HepG2 (cell line): Measurements from ENCODE around the gene TAS1R1. TPM values are rescaled to one million over a fixed set of nuclear protein-coding genes. Genes with fewer than 3 reads are reported as not detected.

Experiments
- AGO2 ChIP-seq: fragments of 200-400 bp; formaldehyde crosslinking; optimal IDR thresholded peaks from 2 replicates; pipeline ENCODE3; 2017; ENCODE audit warnings: mild to moderate bottlenecking, low read depth, low read length, moderate library complexity
- ATF7 ChIP-seq, 2 experiments: fragments of 450-650 bp in 1 of 2; sonication (generic) in 1 of 2; formaldehyde crosslinking in 1 of 2; IDR thresholded peaks; 2 replicates each; pipeline versions ENCODE4 v1.4.0 to v1.6.1; 2016 to 2020; ENCODE audit warnings: antibody characterized with exemption in 1 of 2, mild to moderate bottlenecking in 1 of 2, missing genetic modification reagents in 1 of 2
- CBX5 ChIP-seq: sonication (generic); formaldehyde crosslinking; IDR thresholded peaks from 2 replicates; pipeline ENCODE4 v1.4.0; 2020; ENCODE audit warnings: missing genetic modification reagents, borderline replicate concordance
- CCDC6 ChIP-seq: sonication (generic); formaldehyde crosslinking; IDR thresholded peaks from 2 replicates; pipeline ENCODE4 v1.8.1; 2022; ENCODE audit warnings: mild to moderate bottlenecking, missing genetic modification reagents, moderate library complexity
- ELF3 ChIP-seq: IDR thresholded peaks from 2 replicates; pipeline ENCODE4 v1.6.1; 2016; ENCODE audit warnings: missing genetic modification reagents, missing compliant biosample characterization
- GABPA ChIP-seq, 2 experiments: IDR thresholded peaks; 2 replicates each; pipeline ENCODE4 v1.6.1; 2011 to 2016; ENCODE audit warnings: low read depth in 2 of 2, low read length in 1 of 2, missing biosample characterization in 1 of 2, missing genetic modification characterization in 1 of 2
- HNF4G ChIP-seq, 2 experiments: sonication (generic) in 1 of 2; formaldehyde crosslinking in 1 of 2; IDR thresholded peaks; 2 replicates each; pipeline versions ENCODE4 v1.4.0 to v1.6.1; 2011 to 2020; ENCODE audit warnings: borderline replicate concordance in 2 of 2, low read depth in 2 of 2, mild to moderate bottlenecking in 2 of 2, low read length in 1 of 2, missing genetic modification reagents in 1 of 2, moderate library complexity in 1 of 2
- MTA1 ChIP-seq: sonication (generic); formaldehyde crosslinking; IDR thresholded peaks from 2 replicates; pipeline ENCODE4 v1.4.0; 2020; ENCODE audit warnings: missing genetic modification reagents, mild to moderate bottlenecking, borderline replicate concordance
- SIN3A ChIP-seq: IDR thresholded peaks from 2 replicates; pipeline ENCODE4 v1.6.1; 2011; ENCODE audit warnings: low read depth, mild to moderate bottlenecking, control low read depth, low read length, borderline replicate concordance
- TBL1XR1 ChIP-seq: fragments of 150-350 bp; IDR thresholded peaks from 2 replicates; pipeline ENCODE4 v1.6.1; 2014; ENCODE audit warnings: borderline replicate concordance, low read length; ENCODE audit not compliant: partially characterized antibody
- TCF12 ChIP-seq, 2 experiments: fragments of 450-650 bp in 1 of 2; sonication (generic) in 1 of 2; formaldehyde crosslinking in 1 of 2; IDR thresholded peaks; 2 replicates each; pipeline versions ENCODE4 v1.6.1 to v1.8.0; 2017 to 2022; ENCODE audit warnings: antibody characterized with exemption in 1 of 2, mild to moderate bottlenecking in 1 of 2, missing genetic modification reagents in 1 of 2, moderate library complexity in 1 of 2
- WIZ ChIP-seq: sonication (generic); formaldehyde crosslinking; IDR thresholded peaks from 2 replicates; pipeline ENCODE4 v1.5.1; 2020; ENCODE audit warnings: mild to moderate bottlenecking, missing genetic modification reagents
- ZNF205 ChIP-seq: IDR thresholded peaks from 2 replicates; pipeline ENCODE4 v1.6.1; 2018; ENCODE audit warnings: missing biosample characterization, missing genetic modification reagents
- polyA plus RNA-seq, 8 experiments: library from polyadenylated mRNA; depleted of rRNA in 3 of 8; stranded (reverse) in 7 of 8; unstranded in 1 of 8; fragments of >200 nt; fragmentation: Illumina TruSeq in 4 of 8; extraction: Trizol in 4 of 8; gene quantifications; 2 replicates each; pipeline versions ENCODE4 v1.2.1 to v1.2.3, GENCODE V29; 2011 to 2016; ENCODE audit warnings: low read depth in 4 of 8, missing spikeins in 1 of 8, mixed read lengths in 1 of 8; ENCODE audit not compliant: insufficient read depth in 1 of 8
- total RNA-seq, 5 experiments: library from RNA; depleted of rRNA; stranded (reverse); fragments of >200 nt; fragmentation: Illumina TruSeq; extraction: Trizol; gene quantifications; 2 replicates each; pipeline ENCODE4 v1.2.3, GENCODE V29; 2016; ENCODE audit warnings: low read depth in 1 of 5
- TF ChIP-seq, protein P1 (sequence below): sonication (generic); formaldehyde crosslinking; IDR thresholded peaks from 2 replicates; pipeline ENCODE4 v1.4.0; 2020; ENCODE audit warnings: missing genetic modification reagents
- TF ChIP-seq, protein P2 (sequence below): sonication (generic); formaldehyde crosslinking; IDR thresholded peaks from 2 replicates; pipeline ENCODE4 v1.8.0; 2022; ENCODE audit warnings: mild to moderate bottlenecking, missing genetic modification reagents; ENCODE audit not compliant: insufficient replicate concordance
- TF ChIP-seq, protein P3 (sequence below): IDR thresholded peaks from 2 replicates; pipeline ENCODE4 v1.6.1; 2016; ENCODE audit warnings: low read depth, borderline replicate concordance

TAS1R1 gene
- total and polyA plus RNA-seq, 2 of the 13 experiments (the other 11 are each of a cell fraction or from before 2014, with no cell fraction given): 1.4 to 1.6 TPM

DNA sequence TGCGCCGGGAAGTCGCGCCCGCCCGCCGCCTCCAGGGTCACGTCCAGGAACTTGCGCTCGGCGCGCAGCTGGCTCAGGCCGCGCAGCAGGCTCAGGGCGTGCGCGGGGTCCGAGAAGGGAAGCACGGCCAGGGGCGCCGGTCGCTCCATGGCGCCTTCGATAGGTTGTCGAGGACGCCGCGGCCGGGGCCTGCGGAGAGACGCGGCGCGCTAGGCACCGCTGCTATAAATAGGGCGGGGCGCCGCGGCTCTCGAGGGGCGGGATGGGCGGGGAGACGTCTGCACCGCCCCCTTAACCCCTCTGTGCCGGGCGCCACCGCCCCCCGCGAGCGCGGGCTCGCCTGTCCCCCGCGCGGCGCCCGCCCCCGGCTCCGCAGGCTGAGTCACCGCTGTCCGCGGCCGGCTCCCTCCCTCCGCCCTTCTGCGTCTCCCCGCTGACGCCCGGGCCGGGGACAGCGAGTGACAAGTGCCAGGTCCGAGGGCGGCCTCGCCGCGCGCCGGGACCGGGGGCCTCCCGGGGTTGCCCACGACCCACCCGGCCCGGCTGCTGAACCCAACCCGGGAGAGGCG, 47.6 kb downstream of the TAS1R1 start, which contains the start of gene KLHL21 (continued):
- TF ChIP-seq TBL1XR1: peak; percentile 35
- no peak for TF ChIP-seq HNF4G (IDR thresholded peaks at IDR 0.05; ENCODE audit: borderline replicate concordance, low read depth, low read length)
- peak; percentile 6; the same call in 1 of the 2 replicates for TF ChIP-seq HNF4G (CRISPR knock-in tag; IDR thresholded peaks at IDR 0.05; ENCODE audit: borderline replicate concordance, low read depth)
- 0 out of 2 replicates have a peak, but pooled peaks have one; percentile 39 for TF ChIP-seq ZNF205
- TF ChIP-seq MTA1 (CRISPR knock-in tag): no peak
- peak; percentile 50; the same call in 1 of the 2 replicates for TF ChIP-seq SIN3A
- TF ChIP-seq AGO2: peak; percentile 61
- TF ChIP-seq, protein P1, sequence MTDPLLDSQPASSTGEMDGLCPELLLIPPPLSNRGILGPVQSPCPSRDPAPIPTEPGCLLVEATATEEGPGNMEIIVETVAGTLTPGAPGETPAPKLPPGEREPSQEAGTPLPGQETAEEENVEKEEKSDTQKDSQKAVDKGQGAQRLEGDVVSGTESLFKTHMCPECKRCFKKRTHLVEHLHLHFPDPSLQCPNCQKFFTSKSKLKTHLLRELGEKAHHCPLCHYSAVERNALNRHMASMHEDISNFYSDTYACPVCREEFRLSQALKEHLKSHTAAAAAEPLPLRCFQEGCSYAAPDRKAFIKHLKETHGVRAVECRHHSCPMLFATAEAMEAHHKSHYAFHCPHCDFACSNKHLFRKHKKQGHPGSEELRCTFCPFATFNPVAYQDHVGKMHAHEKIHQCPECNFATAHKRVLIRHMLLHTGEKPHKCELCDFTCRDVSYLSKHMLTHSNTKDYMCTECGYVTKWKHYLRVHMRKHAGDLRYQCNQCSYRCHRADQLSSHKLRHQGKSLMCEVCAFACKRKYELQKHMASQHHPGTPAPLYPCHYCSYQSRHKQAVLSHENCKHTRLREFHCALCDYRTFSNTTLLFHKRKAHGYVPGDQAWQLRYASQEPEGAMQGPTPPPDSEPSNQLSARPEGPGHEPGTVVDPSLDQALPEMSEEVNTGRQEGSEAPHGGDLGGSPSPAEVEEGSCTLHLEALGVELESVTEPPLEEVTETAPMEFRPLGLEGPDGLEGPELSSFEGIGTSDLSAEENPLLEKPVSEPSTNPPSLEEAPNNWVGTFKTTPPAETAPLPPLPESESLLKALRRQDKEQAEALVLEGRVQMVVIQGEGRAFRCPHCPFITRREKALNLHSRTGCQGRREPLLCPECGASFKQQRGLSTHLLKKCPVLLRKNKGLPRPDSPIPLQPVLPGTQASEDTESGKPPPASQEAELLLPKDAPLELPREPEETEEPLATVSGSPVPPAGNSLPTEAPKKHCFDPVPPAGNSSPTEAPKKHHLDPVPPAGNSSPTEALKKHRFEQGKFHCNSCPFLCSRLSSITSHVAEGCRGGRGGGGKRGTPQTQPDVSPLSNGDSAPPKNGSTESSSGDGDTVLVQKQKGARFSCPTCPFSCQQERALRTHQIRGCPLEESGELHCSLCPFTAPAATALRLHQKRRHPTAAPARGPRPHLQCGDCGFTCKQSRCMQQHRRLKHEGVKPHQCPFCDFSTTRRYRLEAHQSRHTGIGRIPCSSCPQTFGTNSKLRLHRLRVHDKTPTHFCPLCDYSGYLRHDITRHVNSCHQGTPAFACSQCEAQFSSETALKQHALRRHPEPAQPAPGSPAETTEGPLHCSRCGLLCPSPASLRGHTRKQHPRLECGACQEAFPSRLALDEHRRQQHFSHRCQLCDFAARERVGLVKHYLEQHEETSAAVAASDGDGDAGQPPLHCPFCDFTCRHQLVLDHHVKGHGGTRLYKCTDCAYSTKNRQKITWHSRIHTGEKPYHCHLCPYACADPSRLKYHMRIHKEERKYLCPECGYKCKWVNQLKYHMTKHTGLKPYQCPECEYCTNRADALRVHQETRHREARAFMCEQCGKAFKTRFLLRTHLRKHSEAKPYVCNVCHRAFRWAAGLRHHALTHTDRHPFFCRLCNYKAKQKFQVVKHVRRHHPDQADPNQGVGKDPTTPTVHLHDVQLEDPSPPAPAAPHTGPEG (CRISPR knock-in tag): peak; percentile 72
- no peak for TF ChIP-seq CBX5
- peak; percentile 62; the same call in 1 of the 2 replicates for TF ChIP-seq CCDC6 (CRISPR knock-in tag)
- TF ChIP-seq ELF3 (CRISPR knock-in tag): peak; percentile 63
- TF ChIP-seq, protein P2, sequence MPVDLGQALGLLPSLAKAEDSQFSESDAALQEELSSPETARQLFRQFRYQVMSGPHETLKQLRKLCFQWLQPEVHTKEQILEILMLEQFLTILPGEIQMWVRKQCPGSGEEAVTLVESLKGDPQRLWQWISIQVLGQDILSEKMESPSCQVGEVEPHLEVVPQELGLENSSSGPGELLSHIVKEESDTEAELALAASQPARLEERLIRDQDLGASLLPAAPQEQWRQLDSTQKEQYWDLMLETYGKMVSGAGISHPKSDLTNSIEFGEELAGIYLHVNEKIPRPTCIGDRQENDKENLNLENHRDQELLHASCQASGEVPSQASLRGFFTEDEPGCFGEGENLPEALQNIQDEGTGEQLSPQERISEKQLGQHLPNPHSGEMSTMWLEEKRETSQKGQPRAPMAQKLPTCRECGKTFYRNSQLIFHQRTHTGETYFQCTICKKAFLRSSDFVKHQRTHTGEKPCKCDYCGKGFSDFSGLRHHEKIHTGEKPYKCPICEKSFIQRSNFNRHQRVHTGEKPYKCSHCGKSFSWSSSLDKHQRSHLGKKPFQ (CRISPR knock-in tag): peak; percentile 46
- TF ChIP-seq WIZ (CRISPR knock-in tag): no peak
- TF ChIP-seq, protein P3, sequence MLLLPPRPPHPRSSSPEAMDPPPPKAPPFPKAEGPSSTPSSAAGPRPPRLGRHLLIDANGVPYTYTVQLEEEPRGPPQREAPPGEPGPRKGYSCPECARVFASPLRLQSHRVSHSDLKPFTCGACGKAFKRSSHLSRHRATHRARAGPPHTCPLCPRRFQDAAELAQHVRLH (CRISPR knock-in tag): 0 out of 2 replicates have a peak, but pooled peaks have one; percentile 29
- TF ChIP-seq GABPA (IDR thresholded peaks at IDR 0.05; ENCODE audit: low read depth, low read length): no peak
- no peak for TF ChIP-seq GABPA (CRISPR knock-in tag; IDR thresholded peaks at IDR 0.05; ENCODE audit: low read depth)
- TF ChIP-seq ATF7 (IDR thresholded peaks at IDR 0.05): no peak
- no peak for TF ChIP-seq ATF7 (CRISPR knock-in tag; IDR thresholded peaks at IDR 0.05)
- TF ChIP-seq TCF12 (IDR thresholded peaks at IDR 0.05): no peak
- no peak for TF ChIP-seq TCF12 (CRISPR knock-in tag; IDR thresholded peaks at IDR 0.05)
